SK-N-MC (cell line): ENCODE measurements around the gene ANO6.

Source experiments
- EZH2 ChIP-seq: fragments of 200-600 bp; sonication (generic); IDR thresholded peaks from one replicate; pipeline ENCODE4 v1.6.1; 2017; ENCODE audit warnings: antibody characterized with exemption
- POLR2AphosphoS5 ChIP-seq: IDR thresholded peaks from 2 replicates; pipeline ENCODE4 v1.6.1; 2012; ENCODE audit warnings: mild to moderate bottlenecking, low read depth, low read length, borderline replicate concordance

- TF ChIP-seq EZH2, result no peak
- no peak for TF ChIP-seq POLR2AphosphoS5
These were observed 216.8 kb downstream of the ANO6 start for GRCh38 chr12:45432710-45433109.
